GM10266 (cell line): Measurements from ENCODE around the gene LEPROT.
A peak's percentile ranks its signal among the peaks of the same experiment; 100 is the strongest.
"Not testable (repeated sequence)": the region's sequence is repeated elsewhere in the genome, so short reads cannot be mapped to it uniquely, and the experiment has no call there.

Source experiments
- DNase-seq: peaks from one replicate; pipeline ENCODE4 v3.0.0; 2012; ENCODE audit errors: extremely low spot score
- TF ChIP-seq, protein P1 (sequence below): IDR thresholded peaks from 2 replicates; pipeline ENCODE4 v1.5.1; 2012; ENCODE audit warnings: mild to moderate bottlenecking, low read depth; ENCODE audit not compliant: control insufficient read depth, insufficient read depth; ENCODE audit errors: missing control alignments

LEPROT gene

GRCh38 chr1:65456481-65456880, 36.0 kb downstream of the LEPROT start:
- TF ChIP-seq, protein P1, sequence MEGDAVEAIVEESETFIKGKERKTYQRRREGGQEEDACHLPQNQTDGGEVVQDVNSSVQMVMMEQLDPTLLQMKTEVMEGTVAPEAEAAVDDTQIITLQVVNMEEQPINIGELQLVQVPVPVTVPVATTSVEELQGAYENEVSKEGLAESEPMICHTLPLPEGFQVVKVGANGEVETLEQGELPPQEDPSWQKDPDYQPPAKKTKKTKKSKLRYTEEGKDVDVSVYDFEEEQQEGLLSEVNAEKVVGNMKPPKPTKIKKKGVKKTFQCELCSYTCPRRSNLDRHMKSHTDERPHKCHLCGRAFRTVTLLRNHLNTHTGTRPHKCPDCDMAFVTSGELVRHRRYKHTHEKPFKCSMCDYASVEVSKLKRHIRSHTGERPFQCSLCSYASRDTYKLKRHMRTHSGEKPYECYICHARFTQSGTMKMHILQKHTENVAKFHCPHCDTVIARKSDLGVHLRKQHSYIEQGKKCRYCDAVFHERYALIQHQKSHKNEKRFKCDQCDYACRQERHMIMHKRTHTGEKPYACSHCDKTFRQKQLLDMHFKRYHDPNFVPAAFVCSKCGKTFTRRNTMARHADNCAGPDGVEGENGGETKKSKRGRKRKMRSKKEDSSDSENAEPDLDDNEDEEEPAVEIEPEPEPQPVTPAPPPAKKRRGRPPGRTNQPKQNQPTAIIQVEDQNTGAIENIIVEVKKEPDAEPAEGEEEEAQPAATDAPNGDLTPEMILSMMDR = no peak
- no peak for DNase-seq

DNA sequence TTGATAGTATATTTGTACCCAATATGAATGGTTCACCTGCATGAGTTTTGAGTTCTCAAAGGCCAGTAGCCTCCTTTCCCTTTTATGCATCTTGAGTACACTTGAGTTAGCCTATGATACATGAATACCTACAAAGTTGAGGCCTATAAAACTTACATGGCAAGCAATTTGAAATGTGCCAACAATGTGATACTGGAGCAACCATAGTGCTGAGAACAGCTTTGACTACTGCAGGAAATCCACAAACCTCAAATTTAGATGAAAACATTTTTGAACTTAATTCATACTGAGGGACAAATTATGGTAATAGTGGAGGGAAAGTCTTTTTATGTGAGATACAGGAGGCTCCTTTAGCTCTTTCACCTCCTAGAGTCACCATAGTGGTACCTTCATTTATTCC, 37.4 kb downstream of the LEPROT start:
- TF ChIP-seq, protein P1 = no peak

DNA sequence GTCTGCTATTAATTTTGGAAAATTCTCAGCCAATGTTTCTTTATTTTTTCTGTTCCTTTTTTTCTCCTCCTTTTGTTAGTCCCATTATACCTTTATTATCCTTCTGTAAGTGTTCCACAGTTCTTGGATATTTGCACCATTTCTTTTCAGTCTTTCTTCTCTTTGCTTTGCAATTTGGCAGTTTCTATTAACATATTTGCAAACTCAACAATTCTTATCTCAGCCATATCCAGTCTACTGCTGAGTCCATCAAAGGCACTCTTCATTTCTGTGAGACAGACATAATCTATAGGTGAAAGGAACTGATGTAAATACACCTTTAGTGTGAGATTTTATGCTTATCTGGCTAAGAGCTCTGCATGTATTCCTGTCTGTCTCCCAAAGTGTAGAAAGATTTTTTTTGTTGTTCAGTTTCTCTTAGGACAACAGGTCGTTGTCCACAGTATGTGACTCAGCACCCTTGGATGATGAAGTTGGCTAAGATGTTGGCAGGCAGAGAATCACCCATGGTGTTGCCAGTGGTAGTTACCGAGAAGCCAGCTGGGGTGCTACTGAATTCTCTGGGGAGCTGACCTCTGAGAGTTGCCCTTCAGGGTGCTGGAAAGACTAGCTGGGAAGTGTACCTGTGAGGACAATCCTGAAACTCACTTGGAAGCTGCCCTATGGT, 38.4 kb downstream of the LEPROT start:
- no peak for DNase-seq
- TF ChIP-seq, protein P1 = no peak

More for the DNA sequence above, 37.4 kb downstream of the LEPROT start:
- no peak for DNase-seq

- TF ChIP-seq, protein P1 = peak; percentile 54
- peak; percentile 29 for DNase-seq
Observed at GRCh38 chr1:65459397-65459768, 38.9 kb downstream of the LEPROT start.

DNA sequence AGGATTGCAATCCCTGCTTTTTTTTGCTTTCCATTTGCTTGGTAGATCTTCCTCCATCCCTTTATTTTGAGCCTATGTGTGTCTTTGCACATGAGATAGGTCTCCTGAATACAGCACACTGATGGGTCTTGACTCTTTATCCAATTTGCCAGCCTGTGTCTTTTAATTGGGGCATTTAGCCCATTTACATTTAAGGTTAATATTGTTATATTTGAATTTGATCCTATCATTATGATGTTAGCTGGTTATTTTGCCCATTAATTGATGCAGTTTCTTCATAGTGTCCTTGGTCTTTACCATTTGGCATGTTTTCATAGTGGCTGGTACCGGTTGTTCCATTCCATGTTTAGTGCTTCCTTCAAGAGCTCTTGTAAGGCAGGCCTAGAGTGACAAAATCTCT, 45.4 kb downstream of the LEPROT start:
- DNase-seq = not testable (repeated sequence)

GRCh38 chr1:65467536-65467935, 47.1 kb downstream of the LEPROT start:
- no peak for DNase-seq
- TF ChIP-seq, protein P1 = no peak

DNA sequence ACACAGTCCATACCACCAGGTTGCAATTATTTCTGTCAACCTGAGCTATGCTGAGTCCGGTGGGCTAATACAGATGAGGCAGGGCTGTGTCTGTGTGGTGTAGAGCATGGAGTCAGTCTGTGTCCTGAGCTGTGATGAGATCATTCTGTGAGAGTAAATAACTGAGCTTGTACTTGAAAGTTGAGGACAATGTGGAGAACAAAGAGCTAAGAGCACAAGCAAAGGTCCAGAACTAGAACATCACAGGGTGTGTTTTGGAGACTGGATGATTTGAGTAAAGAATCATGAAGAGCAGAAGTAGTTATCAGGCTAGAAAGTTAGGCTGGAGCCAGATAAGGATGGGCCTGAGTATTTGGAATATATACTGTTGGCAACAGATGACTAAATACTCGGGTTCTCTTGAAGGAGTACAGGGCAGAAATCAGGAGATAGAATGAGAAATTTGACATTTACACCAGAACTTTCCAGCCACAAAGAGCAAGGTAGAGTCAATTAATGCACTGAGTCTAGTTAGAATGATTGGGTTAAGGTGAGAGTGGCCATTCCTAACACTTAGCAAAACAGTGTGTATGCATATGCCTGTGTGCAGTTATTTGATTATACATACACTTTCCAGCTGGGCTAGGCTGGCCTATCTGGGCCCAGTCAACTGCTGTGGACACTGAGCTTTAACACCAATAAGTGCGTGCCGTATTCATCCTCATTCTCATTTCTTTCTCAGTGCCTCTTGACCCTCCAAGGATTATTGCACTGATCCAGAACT, 48.8 kb downstream of the LEPROT start:
- TF ChIP-seq, protein P1 = no peak
- no peak for DNase-seq

GRCh38 chr1:65469889-65470340, 49.4 kb downstream of the LEPROT start:
- TF ChIP-seq, protein P1 = no peak
- DNase-seq = no peak
